ENCODE results near the gene OR2A14. TPM values are rescaled to one million over a fixed set of nuclear protein-coding genes. Genes with fewer than 3 reads are reported as not detected.

Gene OR2A14
- total and polyA plus RNA-seq, 2 of the 13 experiments (the other 11 are each of a cell fraction or from before 2014, with no cell fraction given) = not detected

DNA sequence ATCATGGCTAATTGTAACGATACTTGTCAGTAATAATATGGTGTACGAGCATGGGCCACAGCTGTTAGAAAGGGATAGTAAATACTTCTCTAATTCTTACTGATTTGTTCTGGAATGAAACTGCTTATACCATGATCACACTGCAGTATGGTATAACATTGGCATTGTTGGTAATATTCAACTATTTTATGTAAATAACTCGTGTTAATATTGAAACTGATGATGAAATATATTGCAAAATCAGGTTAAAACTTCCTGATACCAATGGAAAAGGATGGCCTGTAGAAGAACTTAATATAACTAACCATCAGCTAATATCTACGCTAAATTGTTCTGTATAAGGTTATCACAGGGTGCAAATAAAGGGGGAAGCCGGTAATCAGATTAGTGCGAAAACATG lies 10.3 kb downstream of the OR2A14 start:
- ATAC-seq = no peak
- Histone ChIP-seq H3K27me3 (ENCODE audit: control insufficient read depth in 1 of 2, insufficient read depth in 2 of 2, low read length in 2 of 2) (no peaks in the 10 kb centered on the region), H3K4me2 (ENCODE audit: low read depth, low read length) (no peak overlapping the region), H3K79me2 (ENCODE audit: insufficient read depth, low read length) (no peaks in the 10 kb centered on the region), H3K9ac (ENCODE audit: insufficient read depth, low read depth, low read length) (no peak overlapping the region), H3K36me3 (replicated peaks in 1 of 2; ENCODE audit: control insufficient read depth in 1 of 2, insufficient read depth in 2 of 2, low read length in 2 of 2) (no peaks in the 10 kb centered on the region), H2AFZ (ENCODE audit: low read length) (no peak overlapping the region), H3K9me3 (ENCODE audit: low read length) (no peaks in the 10 kb centered on the region), H3K27ac (ENCODE audit: extremely low read length, insufficient read depth, low read length) (no peak overlapping the region), H4K20me1 (ENCODE audit: insufficient read depth, low read length) (no peaks in the 10 kb centered on the region), H3K4me1 (ENCODE audit: insufficient read depth, low read length) (no peaks in the 10 kb centered on the region), H3K4me3 (replicated peaks in 1 of 3; ENCODE audit: insufficient read depth in 1 of 3, low read depth in 2 of 3, low read length in 3 of 3) (no peak overlapping the region)
- TF ChIP-seq MLXIP (CRISPR knock-in tag; IDR thresholded peaks at IDR 0.05; ENCODE audit: borderline replicate concordance) (no peak), ASH2L (IDR thresholded peaks at IDR 0.05; ENCODE audit: insufficient read length, low read depth, low read length) (no peak), ZNF317 (CRISPR knock-in tag; IDR thresholded peaks at IDR 0.05) (no peak), ZIK1 (CRISPR knock-in tag; IDR thresholded peaks at IDR 0.05; ENCODE audit: borderline replicate concordance, low read depth) (no peak), FOSL2 (CRISPR knock-in tag; IDR thresholded peaks at IDR 0.05) (no peak), ATM (IDR thresholded peaks at IDR 0.05; ENCODE audit: borderline replicate concordance) (no peak), ZNF121 (CRISPR knock-in tag; IDR thresholded peaks at IDR 0.05) (no peak), ARNT (IDR thresholded peaks at IDR 0.05) (no peak), BRD4 (CRISPR knock-in tag; IDR thresholded peaks at IDR 0.05) (no peak), NR1H2 (CRISPR knock-in tag; IDR thresholded peaks at IDR 0.05; ENCODE audit: borderline replicate concordance, low read depth) (no peak), ZNF354B (CRISPR knock-in tag; IDR thresholded peaks at IDR 0.05) (no peak), ZNF773 (CRISPR knock-in tag; IDR thresholded peaks at IDR 0.05; ENCODE audit: borderline replicate concordance) (no peak), MXD3 (CRISPR knock-in tag; IDR thresholded peaks at IDR 0.05) (no peak)
- TF ChIP-seq, protein P1, sequence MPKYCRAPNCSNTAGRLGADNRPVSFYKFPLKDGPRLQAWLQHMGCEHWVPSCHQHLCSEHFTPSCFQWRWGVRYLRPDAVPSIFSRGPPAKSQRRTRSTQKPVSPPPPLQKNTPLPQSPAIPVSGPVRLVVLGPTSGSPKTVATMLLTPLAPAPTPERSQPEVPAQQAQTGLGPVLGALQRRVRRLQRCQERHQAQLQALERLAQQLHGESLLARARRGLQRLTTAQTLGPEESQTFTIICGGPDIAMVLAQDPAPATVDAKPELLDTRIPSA (CRISPR knock-in tag; IDR thresholded peaks at IDR 0.05; ENCODE audit: borderline replicate concordance) = no peak
- TF ChIP-seq, protein P2, sequence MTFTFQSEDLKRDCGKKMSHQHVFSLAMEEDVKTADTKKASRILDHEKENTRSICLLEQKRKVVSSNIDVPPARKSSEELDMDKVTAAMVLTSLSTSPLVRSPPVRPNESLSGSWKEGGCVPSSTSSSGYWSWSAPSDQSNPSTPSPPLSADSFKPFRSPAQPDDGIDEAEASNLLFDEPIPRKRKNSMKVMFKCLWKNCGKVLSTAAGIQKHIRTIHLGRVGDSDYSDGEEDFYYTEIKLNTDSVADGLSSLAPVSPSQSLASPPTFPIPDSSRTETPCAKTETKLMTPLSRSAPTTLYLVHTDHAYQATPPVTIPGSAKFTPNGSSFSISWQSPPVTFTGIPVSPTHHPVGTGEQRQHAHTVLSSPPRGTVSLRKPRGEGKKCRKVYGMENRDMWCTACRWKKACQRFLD (CRISPR knock-in tag; IDR thresholded peaks at IDR 0.05; ENCODE audit: borderline replicate concordance) = no peak
- ChIA-PET CTCF (ENCODE audit: low intra/inter-chr PET ratio, low total read pairs) (no interaction called here), POLR2A (no interaction called here)
- WGBS (ENCODE audit: low lambda C conversion rate) = 53% methylated on average over 6 of the region's 6 CpGs
- DNase-seq (ENCODE audit: low spot score) = no peak
- in situ Hi-C loops (cut with HindIII; ENCODE audit: extremely low pct_ligation_motif_present, low pct_unique_long_range_greater_than_20kb) = no loop called here
- no peak for FAIRE-seq
- BruUV-seq (replicated peaks) = no TSS peak
- intact Hi-C loops (cut with micrococcal nuclease; ENCODE audit: unreplicated experiment) = no loop called here

All from HepG2 (cell line).